HG02884 (cell line): Measurements from ENCODE around the gene ADRA1B.

Source experiments
- ATAC-seq: cut with Tn5 transposase; IDR thresholded peaks from one replicate; pipeline ENCODE4 v1.9.1; 2021; ENCODE audit warnings: mild to moderate bottlenecking, moderate library complexity; ENCODE audit not compliant: unreplicated experiment

ADRA1B gene

GRCh38 chr5:159915904-159916840 lies at the start of gene ADRA1B:
ADRA1B (plus strand) TSS chr5:159916482; CDS start chr5:159916906, 424 bp downstream.
- no peak for ATAC-seq

DNA sequence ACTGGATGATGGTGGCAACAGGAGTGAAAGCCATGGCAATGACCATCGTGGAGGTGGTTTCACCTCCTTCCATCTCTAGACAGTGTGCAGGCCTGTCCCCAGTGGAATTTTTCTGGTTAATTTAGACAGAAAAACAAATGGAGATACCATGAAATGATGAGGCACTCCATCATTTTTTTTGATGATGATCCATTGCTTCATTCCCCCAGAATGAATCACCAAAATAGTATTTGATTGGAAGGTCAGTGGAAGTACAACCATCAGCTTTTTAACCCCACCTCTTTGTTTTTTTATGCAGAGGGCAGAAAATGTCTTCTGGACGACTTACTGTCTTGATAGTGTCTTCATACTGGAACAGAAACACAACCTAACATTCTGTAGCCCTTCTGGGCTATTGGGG lies 42.6 kb upstream of the ADRA1B start:
- ATAC-seq, result no peak

DNA sequence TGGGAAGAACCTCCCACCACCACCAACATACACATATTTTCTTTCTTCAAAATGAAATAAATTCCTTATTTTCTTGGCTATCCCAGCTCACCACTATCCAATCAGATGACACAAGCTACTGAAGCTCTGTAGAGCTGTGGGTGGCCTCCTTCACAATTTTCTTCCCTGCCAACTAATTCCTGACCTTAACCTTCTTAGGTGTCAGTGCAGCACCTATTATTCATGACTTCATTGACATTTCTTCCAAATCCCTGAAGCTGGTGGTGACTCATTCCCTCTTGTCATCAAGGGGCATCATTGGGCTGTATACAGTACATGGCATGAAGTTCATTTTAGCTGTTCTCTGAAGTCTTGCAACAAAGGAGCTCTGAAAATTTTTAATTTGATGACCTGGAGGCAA lies 42.0 kb upstream of the ADRA1B start:
- no peak for ATAC-seq

- ATAC-seq, result no peak
These were observed 39.3 kb upstream of the ADRA1B start for GRCh38 chr5:159877016-159877415.

DNA sequence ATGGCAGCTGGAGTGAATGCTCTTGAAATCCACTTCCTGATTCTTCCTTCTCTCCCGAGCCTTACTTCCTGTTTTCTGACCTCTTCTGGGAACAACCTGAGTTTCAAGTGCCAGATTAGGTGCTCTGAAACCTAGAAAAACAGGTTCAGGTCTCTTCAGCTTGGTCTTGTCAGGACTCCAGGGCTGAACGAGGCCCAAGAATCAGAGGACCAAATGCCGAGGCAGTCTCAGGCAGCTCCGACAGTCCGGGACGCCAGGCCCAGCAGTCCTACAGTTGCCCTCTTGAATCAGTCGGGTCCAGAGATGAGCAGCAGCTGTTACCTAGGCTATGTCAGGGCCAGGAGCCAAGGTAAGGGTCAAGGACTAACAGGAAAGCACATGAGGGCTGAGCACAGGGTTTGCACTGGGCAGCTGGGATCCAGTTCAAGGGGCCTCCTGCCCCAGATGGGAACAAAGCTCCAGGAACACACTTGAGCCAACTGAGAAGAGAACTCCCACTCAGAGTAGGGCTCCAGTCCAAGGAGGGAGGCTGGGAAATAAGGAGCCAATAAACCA lies 38.3 kb upstream of the ADRA1B start:
- ATAC-seq, result no peak

- no peak for ATAC-seq
These were observed 37.3 kb upstream of the ADRA1B start for GRCh38 chr5:159878988-159879471.

- ATAC-seq, result no peak
These were observed 35.6 kb upstream of the ADRA1B start for GRCh38 chr5:159880676-159881075.

- ATAC-seq, result no peak
These were observed 34.3 kb upstream of the ADRA1B start for GRCh38 chr5:159881967-159882366.

DNA sequence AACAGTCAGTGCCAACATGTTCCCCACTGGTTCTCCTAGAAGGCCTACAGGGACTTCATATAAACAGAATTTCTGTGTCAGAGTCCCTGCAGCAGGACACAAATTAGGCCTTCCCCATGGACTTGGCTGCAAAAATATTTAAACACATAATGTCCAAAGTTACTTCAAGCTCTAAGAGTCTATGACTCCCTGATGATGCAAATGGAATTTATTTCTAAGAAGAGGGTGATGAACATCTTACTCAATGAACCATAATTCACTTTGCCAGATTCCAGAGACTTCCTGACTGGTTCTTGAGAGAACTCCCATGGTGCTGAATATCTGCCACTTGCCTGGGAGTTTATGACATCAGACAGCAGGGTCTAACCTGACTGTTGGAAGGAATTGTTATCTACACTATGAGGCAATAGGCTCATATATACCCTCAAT lies 32.7 kb upstream of the ADRA1B start:
- no peak for ATAC-seq

- no peak for ATAC-seq
These were observed 31.2 kb upstream of the ADRA1B start for GRCh38 chr5:159884917-159885620.

DNA sequence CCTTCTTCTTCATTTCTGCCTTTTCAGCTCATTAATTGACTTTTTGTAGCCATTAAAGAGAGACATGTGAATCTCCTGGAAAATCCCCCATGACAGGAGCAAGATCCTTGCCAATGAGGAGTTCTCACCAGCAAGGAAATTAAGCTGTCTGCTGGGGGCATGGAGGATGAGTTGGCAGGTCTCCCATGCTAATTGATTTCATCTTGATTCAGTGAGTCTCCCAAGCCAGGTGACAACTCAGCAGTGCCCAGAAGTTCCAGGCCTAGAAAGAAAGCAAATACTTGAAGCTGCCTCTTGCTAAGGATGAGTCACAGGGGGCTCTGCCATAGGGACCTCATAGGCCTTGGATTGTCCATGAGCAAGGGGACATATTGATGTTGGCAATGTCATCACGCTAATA lies 30.0 kb upstream of the ADRA1B start:
- ATAC-seq, result no peak

- ATAC-seq, result no peak
These were observed 29.2 kb upstream of the ADRA1B start for GRCh38 chr5:159887050-159887449.

DNA sequence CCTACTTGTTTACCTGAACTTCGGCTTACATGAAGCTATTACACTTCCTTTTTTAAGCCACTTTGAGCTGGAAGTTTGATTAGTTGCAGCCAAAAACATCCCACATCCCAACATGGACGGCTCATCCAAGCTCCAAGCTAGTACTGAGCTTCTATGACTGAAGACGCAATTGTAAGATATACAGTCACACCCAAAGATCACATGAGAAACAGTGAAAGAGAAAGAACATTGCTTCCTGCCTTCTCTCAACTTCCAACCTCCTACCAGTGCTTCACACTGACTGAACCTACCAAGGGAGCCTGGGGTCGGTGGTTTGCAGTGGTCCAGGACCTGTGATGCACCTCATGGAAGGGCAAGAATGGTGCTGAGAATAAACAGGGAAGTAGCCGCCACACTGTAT lies 27.4 kb upstream of the ADRA1B start:
- no peak for ATAC-seq

DNA sequence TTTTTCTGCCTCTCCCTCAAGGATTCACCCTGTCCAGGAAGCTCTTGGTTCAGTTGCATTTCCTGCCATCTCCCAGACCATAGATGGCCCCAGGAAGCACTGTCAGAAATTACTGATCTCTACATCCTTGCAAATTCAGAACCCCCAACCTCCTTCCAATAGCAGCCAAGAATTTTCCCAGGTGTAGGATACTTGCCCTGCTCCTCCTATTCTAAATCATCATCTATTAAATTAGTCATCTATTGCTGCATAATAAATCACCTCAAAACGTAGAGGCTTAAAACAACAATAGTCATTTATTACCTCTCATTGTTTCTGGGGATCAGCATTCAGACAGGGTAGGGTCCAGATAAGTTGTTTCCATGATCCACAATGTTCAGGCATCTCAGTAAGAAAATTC lies 26.1 kb upstream of the ADRA1B start:
- no peak for ATAC-seq

DNA sequence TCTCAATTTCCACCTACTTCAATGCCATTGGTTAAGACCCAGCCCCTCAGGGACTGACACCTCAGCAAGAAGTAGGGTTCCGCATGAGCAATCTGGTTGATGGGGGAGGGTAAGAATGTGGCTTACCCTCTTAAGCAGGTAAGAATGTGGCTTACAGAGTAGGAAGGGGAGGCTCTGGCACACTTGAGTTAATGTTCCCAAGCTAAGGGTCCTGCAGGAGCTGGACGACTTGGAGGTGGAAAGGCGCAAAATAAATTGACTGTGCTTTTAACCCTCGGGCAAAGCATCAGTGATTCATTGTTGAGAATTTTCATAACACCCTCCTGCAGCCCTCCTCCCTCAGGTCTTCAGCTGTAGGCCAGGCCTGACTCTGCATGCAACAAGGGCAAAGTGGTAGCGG lies 24.9 kb upstream of the ADRA1B start:
- ATAC-seq, result no peak

DNA sequence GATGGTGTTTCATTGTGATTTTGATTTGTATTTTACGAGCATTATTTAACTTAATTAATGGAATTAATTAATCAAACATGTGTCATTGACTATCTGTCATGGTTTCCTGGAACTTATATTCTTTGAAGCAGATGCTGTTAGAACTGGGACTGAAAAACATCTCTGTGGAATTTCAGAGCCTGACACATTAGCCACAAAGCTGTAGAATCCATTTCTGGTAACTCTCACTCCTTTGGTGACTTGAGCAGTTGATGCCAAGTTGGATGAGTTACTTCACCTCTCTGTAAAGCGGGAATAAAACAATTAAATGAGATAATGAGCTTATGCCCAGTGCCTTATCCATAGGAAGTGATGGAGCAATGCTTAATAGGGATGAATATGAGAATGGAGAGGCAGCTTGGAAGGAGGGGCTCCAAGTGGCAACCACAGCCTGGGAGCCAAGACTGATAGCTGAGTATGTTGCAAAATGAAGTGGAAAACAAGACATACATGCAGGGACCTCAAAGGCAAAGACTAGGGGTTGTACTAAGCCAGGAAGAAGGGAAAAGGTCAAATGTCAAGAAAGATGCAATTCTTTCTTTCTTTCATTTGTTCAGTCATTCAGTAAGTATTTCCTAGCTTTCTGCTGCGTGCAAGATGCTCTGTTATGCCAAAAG lies 23.1 kb upstream of the ADRA1B start:
- ATAC-seq, result no peak

DNA sequence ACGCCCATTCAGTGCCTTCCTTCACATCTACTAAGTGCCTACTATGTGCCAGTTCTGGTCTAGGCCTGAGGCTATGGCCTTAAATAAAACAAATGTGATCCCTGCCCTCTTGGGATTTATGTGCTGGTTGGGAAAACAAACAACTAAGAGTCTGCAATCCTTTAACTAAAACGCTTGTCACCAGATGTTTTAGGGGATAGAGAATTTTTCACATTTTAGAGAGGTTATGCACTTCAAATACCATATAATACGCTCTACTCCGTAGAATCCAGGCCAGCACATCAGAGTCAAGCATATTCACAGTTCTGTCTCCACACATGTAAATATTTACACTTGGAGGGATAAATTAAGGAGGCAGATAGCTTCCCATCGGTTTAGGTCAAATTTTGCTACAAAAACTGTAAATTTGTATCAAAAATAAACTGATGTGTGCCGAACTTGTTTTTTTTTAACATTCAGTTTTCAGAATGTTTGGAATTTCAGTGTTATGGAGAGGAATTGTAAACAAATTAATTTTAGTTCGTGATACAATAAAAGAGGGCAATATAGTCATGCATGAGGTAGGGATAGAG lies 22.0 kb upstream of the ADRA1B start:
- ATAC-seq, result no peak

DNA sequence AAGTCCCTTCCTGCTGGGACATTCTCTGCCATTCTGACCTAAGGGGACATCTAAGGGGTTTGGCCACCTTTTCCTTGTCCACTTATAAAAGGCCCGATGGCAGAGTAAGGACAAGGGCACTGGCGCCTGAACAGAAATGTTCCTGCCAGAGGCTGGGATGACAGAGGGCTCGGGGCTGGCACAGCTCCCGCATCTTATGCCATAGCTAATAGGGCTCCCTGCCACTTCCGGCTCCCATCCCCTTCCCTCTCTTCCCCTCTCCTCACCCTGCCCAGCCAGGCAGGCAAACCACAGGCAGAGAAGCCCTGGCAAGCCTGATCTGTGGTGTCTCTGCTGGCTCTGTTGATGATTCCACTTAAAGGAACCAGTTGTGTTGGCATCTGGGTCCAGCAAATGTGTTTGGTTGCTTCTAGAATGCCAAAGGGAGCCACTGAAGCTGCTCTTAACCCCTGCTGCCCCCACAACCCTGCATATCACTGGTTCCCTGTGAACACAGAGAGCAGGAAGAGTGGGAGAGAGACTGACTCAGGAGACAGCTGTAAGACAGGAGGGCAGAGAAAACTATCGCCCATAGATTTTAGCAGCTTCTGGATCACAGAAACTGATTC lies 18.4 kb upstream of the ADRA1B start:
- ATAC-seq, result no peak

DNA sequence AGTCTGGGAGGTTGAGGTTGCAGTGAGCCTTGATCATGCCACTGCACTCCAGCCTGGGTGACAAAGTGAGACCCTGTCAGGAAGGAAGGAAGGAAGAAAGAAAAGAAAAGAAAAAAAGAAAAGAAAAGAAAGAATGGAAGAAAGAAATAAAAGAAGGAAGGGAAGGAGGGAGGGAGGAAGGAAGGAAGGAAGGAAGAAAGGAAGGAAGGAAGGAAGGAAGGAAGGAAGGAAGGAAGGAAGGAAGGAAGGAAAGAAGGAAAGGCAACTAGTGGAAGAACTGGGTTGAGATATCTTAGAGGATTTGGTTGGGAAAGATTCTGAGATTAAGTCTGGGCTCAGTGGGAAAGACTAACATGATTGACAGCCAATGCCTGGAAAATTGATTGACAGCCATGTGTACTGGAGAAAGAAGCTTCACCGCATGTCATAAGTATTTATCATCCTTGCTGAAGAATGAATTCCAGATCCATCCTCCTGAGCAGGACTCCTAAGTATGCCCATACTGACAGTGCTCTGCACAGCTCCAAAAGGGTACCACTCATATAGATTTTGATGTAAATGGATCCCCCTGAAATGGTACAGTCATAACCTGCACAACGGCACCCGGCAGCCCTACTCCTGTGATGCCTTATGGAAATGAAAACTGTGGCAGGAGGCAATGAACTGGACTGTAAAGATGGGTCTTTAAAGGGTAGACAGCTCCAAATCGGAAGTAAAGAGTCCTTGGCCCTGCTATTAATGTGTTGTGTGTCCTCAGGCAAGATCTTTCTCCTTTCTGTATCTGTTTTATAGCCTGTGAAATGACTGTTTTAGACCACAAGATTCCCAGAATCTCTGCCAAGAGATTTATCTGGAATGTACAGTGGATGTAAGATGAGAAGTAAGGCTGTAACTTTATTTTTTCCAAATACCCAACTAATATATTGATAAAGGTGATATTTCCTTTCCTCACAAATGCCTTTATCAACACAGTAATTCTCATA lies 16.9 kb upstream of the ADRA1B start:
- ATAC-seq, result no peak
